Loucy (cell line): ENCODE measurements around the gene PICK1.

Source experiments
- CTCF ChIP-seq: fragments of 200-600 bp; sonication (generic); conservative IDR thresholded peaks from 2 replicates; pipeline ENCODE4 v1.5.1; 2014; ENCODE audit warnings: mild to moderate bottlenecking, antibody characterized with exemption, low read length
- EZH2phosphoT487 ChIP-seq: fragments of 200-600 bp; IDR thresholded peaks from 2 replicates; pipeline ENCODE4 v1.6.1; 2018; ENCODE audit warnings: antibody characterized with exemption, mild to moderate bottlenecking, moderate library complexity, borderline replicate concordance

GRCh38 chr22:38018938-38019827, 38.0 kb upstream of the PICK1 start:
- TF ChIP-seq CTCF (no peak), EZH2phosphoT487 (no peak)
